Neural cell (in vitro differentiated cells): ENCODE data around the gene DPP6.

ENCODE experiments used
- EP300 ChIP-seq: fragments of 450-650 bp; conservative IDR thresholded peaks from 2 replicates; pipeline ENCODE4 v1.6.1; 2014; ENCODE audit warnings: antibody characterized with exemption, mild to moderate bottlenecking, moderate library complexity; ENCODE audit not compliant: poor library complexity, severe bottlenecking
- EZH2 ChIP-seq: fragments of 200-600, 300-800 bp; shearing (Covaris generic), sonication (generic); IDR thresholded peaks from 2 replicates; pipeline ENCODE4 v1.6.1; 2014; ENCODE audit warnings: antibody characterized with exemption, low read length, borderline replicate concordance, mild to moderate bottlenecking; ENCODE audit not compliant: insufficient read depth, poor library complexity, severe bottlenecking
- POLR2AphosphoS5 ChIP-seq: IDR thresholded peaks from 2 replicates; pipeline ENCODE4 v1.6.1; 2012
- RAD21 ChIP-seq: fragments of 450-650 bp; conservative IDR thresholded peaks from 2 replicates; pipeline ENCODE4 v1.6.1; 2014; ENCODE audit warnings: antibody characterized with exemption, mild to moderate bottlenecking, moderate library complexity
- REST ChIP-seq: IDR thresholded peaks from 2 replicates; pipeline ENCODE4 v1.6.1; 2012; ENCODE audit warnings: borderline replicate concordance
- TAF1 ChIP-seq: IDR thresholded peaks from 2 replicates; pipeline ENCODE4 v1.6.1; 2012; ENCODE audit warnings: low read depth
- TF ChIP-seq, protein P1 (sequence below): fragments of 450-650 bp; IDR thresholded peaks from 2 replicates; pipeline ENCODE4 v1.5.1; 2014; ENCODE audit warnings: antibody characterized with exemption, mild to moderate bottlenecking, moderate library complexity; ENCODE audit not compliant: poor library complexity, severe bottlenecking

GRCh38 chr7:154419344-154419743, 367.1 kb downstream of the DPP6 start:
- TF ChIP-seq, protein P1, sequence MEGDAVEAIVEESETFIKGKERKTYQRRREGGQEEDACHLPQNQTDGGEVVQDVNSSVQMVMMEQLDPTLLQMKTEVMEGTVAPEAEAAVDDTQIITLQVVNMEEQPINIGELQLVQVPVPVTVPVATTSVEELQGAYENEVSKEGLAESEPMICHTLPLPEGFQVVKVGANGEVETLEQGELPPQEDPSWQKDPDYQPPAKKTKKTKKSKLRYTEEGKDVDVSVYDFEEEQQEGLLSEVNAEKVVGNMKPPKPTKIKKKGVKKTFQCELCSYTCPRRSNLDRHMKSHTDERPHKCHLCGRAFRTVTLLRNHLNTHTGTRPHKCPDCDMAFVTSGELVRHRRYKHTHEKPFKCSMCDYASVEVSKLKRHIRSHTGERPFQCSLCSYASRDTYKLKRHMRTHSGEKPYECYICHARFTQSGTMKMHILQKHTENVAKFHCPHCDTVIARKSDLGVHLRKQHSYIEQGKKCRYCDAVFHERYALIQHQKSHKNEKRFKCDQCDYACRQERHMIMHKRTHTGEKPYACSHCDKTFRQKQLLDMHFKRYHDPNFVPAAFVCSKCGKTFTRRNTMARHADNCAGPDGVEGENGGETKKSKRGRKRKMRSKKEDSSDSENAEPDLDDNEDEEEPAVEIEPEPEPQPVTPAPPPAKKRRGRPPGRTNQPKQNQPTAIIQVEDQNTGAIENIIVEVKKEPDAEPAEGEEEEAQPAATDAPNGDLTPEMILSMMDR: no peak
- no peak for TF ChIP-seq RAD21
- TF ChIP-seq POLR2AphosphoS5: no peak
- no peak for TF ChIP-seq EZH2
- no peak for TF ChIP-seq REST
- no peak for TF ChIP-seq EP300
- TF ChIP-seq TAF1: no peak
